ENCODE measurements around the gene SPTBN5. TPM values are rescaled to one million over a fixed set of nuclear protein-coding genes. Genes with fewer than 3 reads are reported as not detected.

The SPTBN5 gene
- total and polyA plus RNA-seq, 2 experiments from 2014 or later: 0.57 to 1.1 TPM

GRCh38 chr15:41894251-41894790 is 468 bp upstream of the SPTBN5 start:
- H3K4me1 ChIP-seq (ENCODE audit: insufficient read depth): no peaks in the 10 kb centered on the region
- H3K79me2 ChIP-seq (replicated peaks; ENCODE audit: insufficient read depth): no peaks in the 10 kb centered on the region
- H3F3A ChIP-seq (replicated peaks; ENCODE audit: low read depth): no peaks in the 10 kb centered on the region
- Mint-ChIP-seq H3K36me3 (ENCODE audit: low read depth) (peaks cover 8% of the 10 kb centered on the region; the same call in 2 of the 3 replicates), H3K27ac (no peak overlapping the region), H3K4me3 (no peak overlapping the region), H3K27me3 (ENCODE audit: insufficient read depth, low read depth, poor library complexity) (peaks cover 12% of the 10 kb centered on the region), H3K4me1 (no peaks in the 10 kb centered on the region; the same call in 2 of the 3 replicates), H3K9me3 (no peaks in the 10 kb centered on the region)
- H3K4me3 ChIP-seq: no peak overlapping the region
- no peak overlapping the region for H3K4me2 ChIP-seq
- no peaks in the 10 kb centered on the region; the same call in 1 of the 2 replicates for H4K20me1 ChIP-seq (replicated peaks; ENCODE audit: insufficient read depth)
- H3K27ac ChIP-seq (ENCODE audit: low read depth): no peak overlapping the region
- no peaks in the 10 kb centered on the region; the same call in 1 of the 2 replicates for H3K36me3 ChIP-seq (ENCODE audit: insufficient read depth)
- H3K27me3 ChIP-seq (ENCODE audit: insufficient read depth): no peaks in the 10 kb centered on the region
- no peaks in the 10 kb centered on the region for H3K9me2 ChIP-seq (ENCODE audit: insufficient read depth)
- ATAC-seq: peak; percentile 9
- no peak for DNase-seq (ENCODE audit: low spot score)
- TF ChIP-seq REST (IDR thresholded peaks at IDR 0.05; ENCODE audit: unreplicated experiment) (no peak), EZH2phosphoT487 (IDR thresholded peaks at IDR 0.05; ENCODE audit: unreplicated experiment) (no peak), ZNF114 (CRISPR knock-in tag; IDR thresholded peaks at IDR 0.05) (no peak), ZNF462 (CRISPR knock-in tag; IDR thresholded peaks at IDR 0.05) (no peak), CREB1 (CRISPR knock-in tag; IDR thresholded peaks at IDR 0.05; ENCODE audit: low read depth) (no peak), CTCF (conservative IDR thresholded peaks at IDR 0.05; ENCODE audit: low read depth in 2 of 2) (no peak), ETS1 (IDR thresholded peaks at IDR 0.05) (no peak), STAT1 (IDR thresholded peaks at IDR 0.05; ENCODE audit: unreplicated experiment) (no peak), NANOG (IDR thresholded peaks at IDR 0.05; ENCODE audit: borderline replicate concordance) (no peak)
- H2AFZ ChIP-seq: no peak overlapping the region
